IMR-90 (cell line): ENCODE results near the gene PUM2. TPM values are rescaled to one million over a fixed set of nuclear protein-coding genes. Genes with fewer than 3 reads are reported as not detected.

ENCODE experiments used
- ATAC-seq: fragments of 200-7000 bp; cut with Tn5 transposase; 2 replicates; pipeline ENCODE4 v1.9.1; 2020; ENCODE audit warnings: low read depth, mild to moderate bottlenecking, moderate library complexity
- BruUV-seq: library from RNA; stranded (reverse); fragments of 400-500 nt; replicated peaks from 2 replicates; lab custom pipeline; 2021; lab: Mats Ljungman, UMichigan
- CTCF ChIA-PET: fragments of 300-600 bp; formaldehyde crosslinking; extraction: SDS; loops from one replicate; lab custom pipeline; 2021; ENCODE audit warnings: antibody characterized with exemption; lab: Yijun Ruan, JAX
- POLR2A ChIA-PET: fragments of 300-600 bp; sonication (Branson Sonifier 250); formaldehyde crosslinking; loops from one replicate; lab custom pipeline; 2022; ENCODE audit warnings: antibody characterized with exemption; ENCODE audit not compliant: unreplicated experiment; lab: Charles Lee
- DNase-seq: peaks from one replicate; pipeline ENCODE4 v3.0.0; 2013
- H2AFZ ChIP-seq: replicated peaks from 2 replicates; pipeline ENCODE3; 2013; ENCODE audit warnings: low read length, mild to moderate bottlenecking; ENCODE audit not compliant: poor library complexity
- H2AK5ac ChIP-seq: 2 replicates; pipeline ENCODE4 v1.6.1; 2013; ENCODE audit warnings: low read depth, low read length, inconsistent platforms
- H2AK9ac ChIP-seq: replicated peaks from 2 replicates; pipeline ENCODE3; 2013; ENCODE audit warnings: mild to moderate bottlenecking, low read depth, low read length, moderate library complexity; ENCODE audit not compliant: poor library complexity
- H2BK120ac ChIP-seq: 2 replicates; pipeline ENCODE4 v1.6.1; 2013; ENCODE audit warnings: low read depth, low read length, inconsistent platforms
- H2BK15ac ChIP-seq: 3 replicates; pipeline ENCODE4 v1.6.1; 2013; ENCODE audit warnings: low read depth, low read length, inconsistent platforms
- H2BK20ac ChIP-seq: 2 replicates; pipeline ENCODE4 v1.6.1; 2013; ENCODE audit warnings: low read depth, mild to moderate bottlenecking, inconsistent platforms, low read length, moderate library complexity
- H2BK5ac ChIP-seq: 2 replicates; pipeline ENCODE4 v1.6.1; 2013; ENCODE audit warnings: mild to moderate bottlenecking, low read depth, low read length, inconsistent platforms; ENCODE audit not compliant: poor library complexity, severe bottlenecking
- H3K14ac ChIP-seq: replicated peaks from 2 replicates; pipeline ENCODE4 v1.6.1; 2013; ENCODE audit warnings: low read depth, low read length, inconsistent platforms
- H3K18ac ChIP-seq: 2 replicates; pipeline ENCODE4 v1.6.1; 2013; ENCODE audit warnings: low read depth, low read length, control low read depth
- H3K23ac ChIP-seq: 2 replicates; pipeline ENCODE4 v1.6.1; 2013; ENCODE audit warnings: low read depth, low read length, inconsistent platforms
- H3K27ac ChIP-seq: 2 replicates; pipeline ENCODE4 v1.5.1; 2013; ENCODE audit warnings: mild to moderate bottlenecking, control low read depth, low read length; ENCODE audit not compliant: insufficient read depth
- H3K27me3 ChIP-seq: 2 replicates; pipeline ENCODE4 v1.6.1; 2013; ENCODE audit warnings: low read length; ENCODE audit not compliant: control insufficient read depth, insufficient read depth
- H3K36me3 ChIP-seq: 2 replicates; pipeline ENCODE4 v1.6.1; 2013; ENCODE audit warnings: low read length, mixed read lengths; ENCODE audit not compliant: control insufficient read depth, insufficient read depth
- H3K4ac ChIP-seq: 2 replicates; pipeline ENCODE4 v1.6.1; 2013; ENCODE audit warnings: low read depth, low read length, inconsistent platforms
- H3K4me1 ChIP-seq: 2 replicates; pipeline ENCODE4 v1.6.1; 2013; ENCODE audit warnings: low read length, mixed read lengths; ENCODE audit not compliant: control insufficient read depth, insufficient read depth
- H3K4me2 ChIP-seq: 2 replicates; pipeline ENCODE4 v1.6.1; 2013; ENCODE audit warnings: low read depth, mild to moderate bottlenecking, control low read depth, low read length, moderate library complexity
- H3K4me3 ChIP-seq: 2 replicates; pipeline ENCODE4 v1.5.1; 2013; ENCODE audit warnings: low read depth, mild to moderate bottlenecking, control low read depth, low read length, moderate library complexity; ENCODE audit not compliant: insufficient read depth
- H3K56ac ChIP-seq: 2 replicates; pipeline ENCODE4 v1.6.1; 2013; ENCODE audit warnings: low read length, inconsistent platforms; ENCODE audit not compliant: insufficient read depth; ENCODE audit errors: extremely low read depth
- H3K79me1 ChIP-seq, 2 experiments: 2 replicates each; pipeline ENCODE4 v1.6.1; 2013; ENCODE audit warnings: low read length in 2 of 2, inconsistent platforms in 1 of 2, low read depth in 1 of 2
- H3K9ac ChIP-seq: 2 replicates; pipeline ENCODE4 v1.6.1; 2013; ENCODE audit warnings: low read depth, low read length, control low read depth
- H3K9me1 ChIP-seq: 2 replicates; pipeline ENCODE4 v1.6.1; 2013; ENCODE audit warnings: low read length, inconsistent platforms; ENCODE audit not compliant: insufficient read depth
- H3K9me3 ChIP-seq: 2 replicates; pipeline ENCODE4 v1.6.1; 2013; ENCODE audit warnings: low read length; ENCODE audit not compliant: control insufficient read depth, insufficient read depth
- H4K20me1 ChIP-seq: 2 replicates; pipeline ENCODE4 v1.6.1; 2013; ENCODE audit warnings: low read length, inconsistent platforms; ENCODE audit not compliant: insufficient read depth
- H4K5ac ChIP-seq: 2 replicates; pipeline ENCODE4 v1.6.1; 2013; ENCODE audit warnings: mild to moderate bottlenecking, low read depth, low read length, control low read depth
- H4K8ac ChIP-seq, 2 experiments: 2 replicates each; pipeline ENCODE4 v1.6.1; 2013; ENCODE audit warnings: low read depth in 2 of 2, low read length in 2 of 2, control low read depth in 1 of 2, inconsistent platforms in 1 of 2
- H4K91ac ChIP-seq: 2 replicates; pipeline ENCODE4 v1.6.1; 2013; ENCODE audit warnings: low read depth, low read length, inconsistent platforms; ENCODE audit not compliant: insufficient read depth
- BHLHE40 ChIP-seq: fragments of 150-350 bp; IDR thresholded peaks from 2 replicates; pipeline ENCODE4 v1.6.1; 2016; ENCODE audit warnings: mild to moderate bottlenecking, low read depth, low read length
- CEBPB ChIP-seq: IDR thresholded peaks from 2 replicates; pipeline ENCODE4 v1.6.1; 2012; ENCODE audit warnings: low read depth, low read length, improper control_type of control experiment
- CTCF ChIP-seq: conservative IDR thresholded peaks from 2 replicates; pipeline ENCODE4 v1.5.1; 2012; ENCODE audit warnings: mild to moderate bottlenecking, low read depth, low read length, improper control_type of control experiment
- ELK1 ChIP-seq: fragments of 150-350 bp; IDR thresholded peaks from 2 replicates; pipeline ENCODE4 v1.6.1; 2016; ENCODE audit warnings: low read depth, mild to moderate bottlenecking, low read length, moderate library complexity, borderline replicate concordance
- POLR2A ChIP-seq: IDR thresholded peaks from 2 replicates; pipeline ENCODE4 v1.6.1; 2012; ENCODE audit warnings: mild to moderate bottlenecking, low read depth, low read length
- RAD21 ChIP-seq: IDR thresholded peaks from 2 replicates; pipeline ENCODE4 v1.6.1; 2012; ENCODE audit warnings: low read length, improper control_type of control experiment
- RCOR1 ChIP-seq: IDR thresholded peaks from 2 replicates; pipeline ENCODE4 v1.6.1; 2012; ENCODE audit warnings: mild to moderate bottlenecking, low read length, improper control_type of control experiment; ENCODE audit not compliant: insufficient replicate concordance
- RFX5 ChIP-seq: IDR thresholded peaks from 2 replicates; pipeline ENCODE4 v1.8.0; 2012; ENCODE audit warnings: low read depth, mild to moderate bottlenecking, low read length, moderate library complexity
- WGBS, 2 experiments: methylation state at CpG; one replicate each; pipeline versions ENCODE4 v1.1.5 to v1.1.7; 2013; ENCODE audit warnings: missing lambda C conversion rate in 2 of 2; ENCODE audit not compliant: insufficient read length in 1 of 2; ENCODE audit errors: extremely low coverage in 2 of 2; 5-methylcytosine and 5-hydroxymethylcytosine counted together
- dilution Hi-C: fragments of 300-500 bp; cut with HindIII; formaldehyde crosslinking; loops from one replicate; pipeline ENCODE4 v1.14.3; 2018; ENCODE audit warnings: low sequenced_read_pairs; ENCODE audit not compliant: unreplicated experiment
- in situ Hi-C: fragments of 300-500 bp; cut with MboI; formaldehyde crosslinking; loops from 3 replicates; pipeline ENCODE4 v1.14.3; 2019; ENCODE audit warnings: low sequenced_read_pairs, inconsistent platforms, mixed read lengths
- intact Hi-C: fragments of 100-400 bp; cut with micrococcal nuclease; formaldehyde crosslinking; loops from 2 replicates; pipeline ENCODE4 v1.10.0; 2022
- polyA plus RNA-seq, 3 experiments: library from polyadenylated mRNA; depleted of rRNA; stranded (reverse); fragments of >200 nt; gene quantifications; 2 replicates each; pipeline ENCODE4 v1.2.3, GENCODE V29; 2012; ENCODE audit warnings: low replicate concordance in 1 of 3
- total RNA-seq: library from RNA; depleted of rRNA; stranded (reverse); fragments of >200 nt; gene quantifications from 2 replicates; pipeline ENCODE4 v1.2.3, GENCODE V29; 2012

The PUM2 gene
- total and polyA plus RNA-seq, 2 of the 4 experiments (the other 2 are of a cell fraction) = 18.8 to 38.4 TPM

- H3K14ac ChIP-seq = no peak overlapping the region
- ChIA-PET CTCF (interaction anchor here (1.6 to 2.4 kb wide), 4 partner anchors 13 to 22 kb away, joined by 5 to 15 read pairs (median 8); no protein-coding TSS in a partner anchor), POLR2A (interaction anchor here (0.6 kb wide), 1 partner anchor 25 kb away, joined by 3 read pairs; no protein-coding TSS in a partner anchor)
- H3K36me3 ChIP-seq = peaks cover 8% of the 10 kb centered on the region
- no peaks in the 10 kb centered on the region for H3K27me3 ChIP-seq
- BruUV-seq = no TSS peak
- H4K20me1 ChIP-seq = peaks cover 71% of the 10 kb centered on the region
- H3K23ac ChIP-seq = no peak overlapping the region
- H2BK5ac ChIP-seq = no peak overlapping the region
- no peak overlapping the region for H3K27ac ChIP-seq
- no peak overlapping the region for H2BK120ac ChIP-seq
- peaks cover 3% of the 10 kb centered on the region; the same call in 1 of the 2 replicates for H3K9me1 ChIP-seq
- dilution Hi-C loops = no loop called here
- H4K8ac ChIP-seq = no peak overlapping the region
- H4K91ac ChIP-seq = no peak overlapping the region
- H3K9me3 ChIP-seq = no peaks in the 10 kb centered on the region
- H3K56ac ChIP-seq = no peak overlapping the region
- no peak overlapping the region for H3K4me3 ChIP-seq
- H3K4me1 ChIP-seq = peaks cover 2% of the 10 kb centered on the region; the same call in 1 of the 2 replicates
- no CpG with 5 or more reads among the region's 1 CpG for WGBS, 2 experiments
- H3K18ac ChIP-seq = no peak overlapping the region
- H2AK5ac ChIP-seq = no peak overlapping the region
- in situ Hi-C loops = no loop called here
- H3K4me2 ChIP-seq = no peak overlapping the region
- H2AFZ ChIP-seq = no peak overlapping the region
- no peak for DNase-seq
- H4K5ac ChIP-seq = no peak overlapping the region
- H2BK20ac ChIP-seq = no peak overlapping the region
- H3K4ac ChIP-seq = no peak overlapping the region
- no peak for TF ChIP-seq RAD21
- no peak for TF ChIP-seq CEBPB
- TF ChIP-seq RCOR1 = no peak
- TF ChIP-seq RFX5 = no peak
- TF ChIP-seq POLR2A = no peak
- no peak for TF ChIP-seq BHLHE40
- TF ChIP-seq ELK1 = no peak
- no peak for TF ChIP-seq CTCF
- no peak overlapping the region for H2BK15ac ChIP-seq
- intact Hi-C loops = loop anchor here (2.0 kb wide), 2 partner anchors 15 to 315 kb away; no protein-coding TSS in a partner anchor
- peaks cover 13 to 75% of the 10 kb centered on the region in 2 experiments; a peak in 3 of 4 replicates for H3K79me1 ChIP-seq
- H2AK9ac ChIP-seq = no peak overlapping the region
- ATAC-seq = no peak
- no peak overlapping the region for H3K9ac ChIP-seq
Observed at GRCh38 chr2:20327370-20327769, 23.3 kb downstream of the PUM2 start.
